SH-SY5Y (cell line): ENCODE data around the gene NTN4.

Experiments
- GATA2 ChIP-seq: IDR thresholded peaks from 2 replicates; pipeline ENCODE4 v1.6.1; 2011; ENCODE audit warnings: mild to moderate bottlenecking, low read depth, low read length
- GATA3 ChIP-seq: IDR thresholded peaks from 2 replicates; pipeline ENCODE4 v1.6.1; 2011; ENCODE audit warnings: low read depth, mild to moderate bottlenecking, low read length, moderate library complexity

- TF ChIP-seq GATA2 (no peak), GATA3 (no peak)
Observed at GRCh38 chr12:95730457-95730856, 60.1 kb downstream of the NTN4 start.
